HEK293 (cell line): ENCODE results near the gene JOSD2.

Experiments
- GLIS2 ChIP-seq: fragments of 450-650 bp; formaldehyde crosslinking; IDR thresholded peaks from 2 replicates; pipeline ENCODE4 v1.5.1; 2016; ENCODE audit warnings: missing biosample characterization, missing genetic modification characterization
- KLF16 ChIP-seq: fragments of 450-650 bp; formaldehyde crosslinking; IDR thresholded peaks from 2 replicates; pipeline ENCODE4 v1.5.1; 2017; ENCODE audit warnings: missing biosample characterization, missing genetic modification characterization
- KLF8 ChIP-seq: fragments of 450-650 bp; formaldehyde crosslinking; IDR thresholded peaks from 2 replicates; pipeline ENCODE4 v1.5.1; 2016; ENCODE audit warnings: missing biosample characterization, missing genetic modification characterization
- OVOL3 ChIP-seq: fragments of 450-650 bp; formaldehyde crosslinking; IDR thresholded peaks from 2 replicates; pipeline ENCODE4 v1.5.1; 2016; ENCODE audit warnings: missing biosample characterization, missing genetic modification characterization
- PRDM1 ChIP-seq: fragments of 450-650 bp; formaldehyde crosslinking; IDR thresholded peaks from 2 replicates; pipeline ENCODE4; 2016; ENCODE audit warnings: missing biosample characterization, missing genetic modification characterization
- SCRT1 ChIP-seq: fragments of 450-650 bp; formaldehyde crosslinking; IDR thresholded peaks from 2 replicates; pipeline ENCODE4 v1.5.1; 2016; ENCODE audit warnings: missing biosample characterization, missing genetic modification characterization, borderline replicate concordance
- SETDB1 ChIP-seq: IDR thresholded peaks from one replicate; pipeline ENCODE4 v1.6.1; 2017; ENCODE audit warnings: mild to moderate bottlenecking, low read length, moderate library complexity, mixed read lengths; ENCODE audit not compliant: insufficient read length
- SP3 ChIP-seq: fragments of 450-650 bp; formaldehyde crosslinking; IDR thresholded peaks from 2 replicates; pipeline ENCODE4 v1.5.1; 2016; ENCODE audit warnings: missing biosample characterization, missing genetic modification characterization
- ZBTB1 ChIP-seq: fragments of 450-650 bp; formaldehyde crosslinking; IDR thresholded peaks from 2 replicates; pipeline ENCODE4 v1.5.1; 2016; ENCODE audit warnings: missing biosample characterization, missing genetic modification characterization
- ZBTB21 ChIP-seq: fragments of 450-650 bp; formaldehyde crosslinking; IDR thresholded peaks from 2 replicates; pipeline ENCODE4 v1.5.1; 2017; ENCODE audit warnings: missing biosample characterization, missing genetic modification characterization
- ZBTB26 ChIP-seq: fragments of 450-650 bp; formaldehyde crosslinking; optimal IDR thresholded peaks from 2 replicates; pipeline ENCODE3; 2016; ENCODE audit warnings: missing biosample characterization, mild to moderate bottlenecking, missing genetic modification characterization
- ZFHX2 ChIP-seq: fragments of 450-650 bp; formaldehyde crosslinking; conservative IDR thresholded peaks from 2 replicates; pipeline ENCODE4 v1.5.1; 2016; ENCODE audit warnings: missing biosample characterization, missing genetic modification characterization
- ZNF140 ChIP-seq: fragments of 450-650 bp; formaldehyde crosslinking; IDR thresholded peaks from 2 replicates; pipeline ENCODE4 v1.5.1; 2016; ENCODE audit warnings: missing biosample characterization, missing genetic modification characterization
- ZNF223 ChIP-seq: fragments of 450-650 bp; formaldehyde crosslinking; IDR thresholded peaks from 2 replicates; pipeline ENCODE4 v1.5.1; 2016; ENCODE audit warnings: missing biosample characterization, missing genetic modification characterization
- ZNF24 ChIP-seq: fragments of 450-650 bp; formaldehyde crosslinking; IDR thresholded peaks from 2 replicates; pipeline ENCODE4 v1.5.1; 2016; ENCODE audit warnings: missing biosample characterization, missing genetic modification characterization
- ZNF292 ChIP-seq: fragments of 450-650 bp; formaldehyde crosslinking; IDR thresholded peaks from 2 replicates; pipeline ENCODE4 v1.5.1; 2016; ENCODE audit warnings: low read depth, missing biosample characterization, missing genetic modification characterization, borderline replicate concordance
- ZNF48 ChIP-seq: fragments of 450-650 bp; formaldehyde crosslinking; IDR thresholded peaks from 2 replicates; pipeline ENCODE4 v1.5.1; 2016; ENCODE audit warnings: missing biosample characterization, missing genetic modification characterization
- ZNF571 ChIP-seq: fragments of 450-650 bp; formaldehyde crosslinking; IDR thresholded peaks from 2 replicates; pipeline ENCODE4 v1.5.0; 2017; ENCODE audit warnings: missing biosample characterization, missing genetic modification characterization
- ZNF585B ChIP-seq: fragments of 450-650 bp; formaldehyde crosslinking; IDR thresholded peaks from 2 replicates; pipeline ENCODE4 v1.5.1; 2016; ENCODE audit warnings: missing biosample characterization, missing genetic modification characterization
- ZNF600 ChIP-seq: fragments of 450-650 bp; formaldehyde crosslinking; IDR thresholded peaks from 2 replicates; pipeline ENCODE4 v1.5.1; 2016; ENCODE audit warnings: missing biosample characterization, missing genetic modification characterization
- ZNF623 ChIP-seq: fragments of 450-650 bp; formaldehyde crosslinking; IDR thresholded peaks from 2 replicates; pipeline ENCODE4 v1.5.1; 2016; ENCODE audit warnings: missing biosample characterization, missing genetic modification characterization
- ZNF747 ChIP-seq: fragments of 450-650 bp; formaldehyde crosslinking; IDR thresholded peaks from 2 replicates; pipeline ENCODE4 v1.5.1; 2016; ENCODE audit warnings: missing biosample characterization, missing genetic modification characterization
- ZNF76 ChIP-seq: fragments of 450-650 bp; formaldehyde crosslinking; IDR thresholded peaks from 2 replicates; pipeline ENCODE4; 2016; ENCODE audit warnings: low read depth, missing biosample characterization, missing genetic modification characterization, borderline replicate concordance
- ZNF768 ChIP-seq: fragments of 450-650 bp; formaldehyde crosslinking; IDR thresholded peaks from 2 replicates; pipeline ENCODE4 v1.5.1; 2018; ENCODE audit warnings: missing biosample characterization, mild to moderate bottlenecking, missing genetic modification characterization
- ZSCAN16 ChIP-seq: fragments of 450-650 bp; formaldehyde crosslinking; IDR thresholded peaks from 2 replicates; pipeline ENCODE4 v1.5.1; 2016; ENCODE audit warnings: missing biosample characterization, missing genetic modification characterization
- ZSCAN30 ChIP-seq: fragments of 450-650 bp; IDR thresholded peaks from 2 replicates; pipeline ENCODE4 v1.5.1; 2018; ENCODE audit warnings: missing biosample characterization, mild to moderate bottlenecking, missing genetic modification characterization, moderate library complexity
- TF ChIP-seq, protein P1 (sequence below): fragments of 450-650 bp; formaldehyde crosslinking; IDR thresholded peaks from 2 replicates; pipeline ENCODE4 v1.5.1; 2016; ENCODE audit warnings: missing biosample characterization, missing genetic modification characterization, borderline replicate concordance
- TF ChIP-seq, protein P2 (sequence below): fragments of 450-650 bp; formaldehyde crosslinking; IDR thresholded peaks from 2 replicates; pipeline ENCODE4 v1.5.1; 2016; ENCODE audit warnings: missing biosample characterization, missing genetic modification characterization
- TF ChIP-seq, protein P3 (sequence below): fragments of 450-650 bp; formaldehyde crosslinking; IDR thresholded peaks from 2 replicates; pipeline ENCODE4 v1.5.1; 2016; ENCODE audit warnings: missing biosample characterization, missing genetic modification characterization

JOSD2 gene

DNA sequence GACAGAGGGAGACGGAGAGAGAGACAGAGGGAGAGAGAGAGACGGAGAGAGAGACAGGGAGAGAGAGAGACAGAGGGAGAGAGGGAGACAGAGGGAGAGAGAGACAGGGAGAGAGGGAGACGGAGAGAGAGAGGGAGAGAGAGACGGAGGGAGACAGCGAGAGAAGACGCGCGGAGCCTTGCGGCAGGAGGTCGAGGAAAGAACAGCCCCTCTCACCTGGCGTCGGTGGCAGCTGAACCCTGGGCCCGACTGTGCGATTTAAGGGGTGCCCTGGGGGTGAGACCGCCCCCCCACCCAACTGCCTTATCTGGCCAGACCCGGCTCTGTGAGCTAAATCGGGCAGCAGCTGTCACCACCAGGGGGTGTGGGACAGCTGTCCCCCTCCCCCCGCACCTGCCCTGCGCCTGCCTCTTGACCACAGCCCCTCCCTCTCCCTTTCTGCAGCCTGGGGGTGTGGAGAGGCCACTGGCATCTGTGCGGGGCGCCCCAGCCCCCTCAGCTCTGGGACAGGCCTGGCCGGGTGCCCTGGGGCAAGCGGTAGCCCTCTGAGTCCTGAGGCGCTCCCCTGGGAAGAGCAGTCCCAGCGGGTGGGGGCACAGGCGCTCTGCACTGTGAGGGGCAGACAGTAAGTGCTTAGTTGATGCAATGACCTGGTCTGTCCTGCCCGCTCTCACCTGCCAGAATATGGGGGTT lies 10.8 kb downstream of the JOSD2 start (continued):
- peak; percentile 65 for TF ChIP-seq GLIS2 (tag by site-specific recombination)
- no peak for TF ChIP-seq ZNF48 (tag by site-specific recombination)
- no peak for TF ChIP-seq ZNF623 (tag by site-specific recombination)
- TF ChIP-seq, protein P1, sequence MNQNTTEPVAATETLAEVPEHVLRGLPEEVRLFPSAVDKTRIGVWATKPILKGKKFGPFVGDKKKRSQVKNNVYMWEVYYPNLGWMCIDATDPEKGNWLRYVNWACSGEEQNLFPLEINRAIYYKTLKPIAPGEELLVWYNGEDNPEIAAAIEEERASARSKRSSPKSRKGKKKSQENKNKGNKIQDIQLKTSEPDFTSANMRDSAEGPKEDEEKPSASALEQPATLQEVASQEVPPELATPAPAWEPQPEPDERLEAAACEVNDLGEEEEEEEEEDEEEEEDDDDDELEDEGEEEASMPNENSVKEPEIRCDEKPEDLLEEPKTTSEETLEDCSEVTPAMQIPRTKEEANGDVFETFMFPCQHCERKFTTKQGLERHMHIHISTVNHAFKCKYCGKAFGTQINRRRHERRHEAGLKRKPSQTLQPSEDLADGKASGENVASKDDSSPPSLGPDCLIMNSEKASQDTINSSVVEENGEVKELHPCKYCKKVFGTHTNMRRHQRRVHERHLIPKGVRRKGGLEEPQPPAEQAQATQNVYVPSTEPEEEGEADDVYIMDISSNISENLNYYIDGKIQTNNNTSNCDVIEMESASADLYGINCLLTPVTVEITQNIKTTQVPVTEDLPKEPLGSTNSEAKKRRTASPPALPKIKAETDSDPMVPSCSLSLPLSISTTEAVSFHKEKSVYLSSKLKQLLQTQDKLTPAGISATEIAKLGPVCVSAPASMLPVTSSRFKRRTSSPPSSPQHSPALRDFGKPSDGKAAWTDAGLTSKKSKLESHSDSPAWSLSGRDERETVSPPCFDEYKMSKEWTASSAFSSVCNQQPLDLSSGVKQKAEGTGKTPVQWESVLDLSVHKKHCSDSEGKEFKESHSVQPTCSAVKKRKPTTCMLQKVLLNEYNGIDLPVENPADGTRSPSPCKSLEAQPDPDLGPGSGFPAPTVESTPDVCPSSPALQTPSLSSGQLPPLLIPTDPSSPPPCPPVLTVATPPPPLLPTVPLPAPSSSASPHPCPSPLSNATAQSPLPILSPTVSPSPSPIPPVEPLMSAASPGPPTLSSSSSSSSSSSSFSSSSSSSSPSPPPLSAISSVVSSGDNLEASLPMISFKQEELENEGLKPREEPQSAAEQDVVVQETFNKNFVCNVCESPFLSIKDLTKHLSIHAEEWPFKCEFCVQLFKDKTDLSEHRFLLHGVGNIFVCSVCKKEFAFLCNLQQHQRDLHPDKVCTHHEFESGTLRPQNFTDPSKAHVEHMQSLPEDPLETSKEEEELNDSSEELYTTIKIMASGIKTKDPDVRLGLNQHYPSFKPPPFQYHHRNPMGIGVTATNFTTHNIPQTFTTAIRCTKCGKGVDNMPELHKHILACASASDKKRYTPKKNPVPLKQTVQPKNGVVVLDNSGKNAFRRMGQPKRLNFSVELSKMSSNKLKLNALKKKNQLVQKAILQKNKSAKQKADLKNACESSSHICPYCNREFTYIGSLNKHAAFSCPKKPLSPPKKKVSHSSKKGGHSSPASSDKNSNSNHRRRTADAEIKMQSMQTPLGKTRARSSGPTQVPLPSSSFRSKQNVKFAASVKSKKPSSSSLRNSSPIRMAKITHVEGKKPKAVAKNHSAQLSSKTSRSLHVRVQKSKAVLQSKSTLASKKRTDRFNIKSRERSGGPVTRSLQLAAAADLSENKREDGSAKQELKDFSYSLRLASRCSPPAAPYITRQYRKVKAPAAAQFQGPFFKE (tag by site-specific recombination), result no peak
- TF ChIP-seq ZNF585B (tag by site-specific recombination), result no peak
- TF ChIP-seq ZNF747 (tag by site-specific recombination), result no peak
- TF ChIP-seq OVOL3, result no peak
- 0 out of 2 replicates have a peak, but pooled peaks have one; percentile 12 for TF ChIP-seq KLF8 (tag by site-specific recombination)
- TF ChIP-seq ZNF223 (tag by site-specific recombination), result no peak
- no peak for TF ChIP-seq ZBTB21
- no peak for TF ChIP-seq ZNF24 (tag by site-specific recombination)
- TF ChIP-seq ZNF571, result no peak
- TF ChIP-seq SCRT1 (tag by site-specific recombination), result no peak
- no peak for TF ChIP-seq ZSCAN30 (tag by site-specific recombination)
- no peak for TF ChIP-seq ZBTB1 (tag by site-specific recombination)
- TF ChIP-seq ZNF76 (tag by site-specific recombination), result no peak
- peak; percentile 28; the same call in 1 of the 2 replicates for TF ChIP-seq ZFHX2 (tag by site-specific recombination)
- TF ChIP-seq SP3 (tag by site-specific recombination), result no peak
- 0 out of 2 replicates have a peak, but pooled peaks have one; percentile 5 for TF ChIP-seq PRDM1
- no peak for TF ChIP-seq ZNF140 (tag by site-specific recombination)
- no peak for TF ChIP-seq ZNF292
- TF ChIP-seq ZBTB26 (tag by site-specific recombination), result no peak
- TF ChIP-seq ZNF600, result no peak
- TF ChIP-seq, protein P2, sequence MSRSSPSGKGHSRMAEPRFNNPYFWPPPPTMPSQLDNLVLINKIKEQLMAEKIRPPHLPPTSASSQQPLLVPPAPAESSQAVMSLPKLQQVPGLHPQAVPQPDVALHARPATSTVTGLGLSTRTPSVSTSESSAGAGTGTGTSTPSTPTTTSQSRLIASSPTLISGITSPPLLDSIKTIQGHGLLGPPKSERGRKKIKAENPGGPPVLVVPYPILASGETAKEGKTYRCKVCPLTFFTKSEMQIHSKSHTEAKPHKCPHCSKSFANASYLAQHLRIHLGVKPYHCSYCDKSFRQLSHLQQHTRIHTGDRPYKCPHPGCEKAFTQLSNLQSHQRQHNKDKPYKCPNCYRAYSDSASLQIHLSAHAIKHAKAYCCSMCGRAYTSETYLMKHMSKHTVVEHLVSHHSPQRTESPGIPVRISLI (tag by site-specific recombination), result no peak
- TF ChIP-seq KLF16, result no peak
- TF ChIP-seq ZSCAN16 (tag by site-specific recombination), result no peak
- TF ChIP-seq ZNF768 (tag by site-specific recombination), result no peak
- no peak for TF ChIP-seq SETDB1
- TF ChIP-seq, protein P3, sequence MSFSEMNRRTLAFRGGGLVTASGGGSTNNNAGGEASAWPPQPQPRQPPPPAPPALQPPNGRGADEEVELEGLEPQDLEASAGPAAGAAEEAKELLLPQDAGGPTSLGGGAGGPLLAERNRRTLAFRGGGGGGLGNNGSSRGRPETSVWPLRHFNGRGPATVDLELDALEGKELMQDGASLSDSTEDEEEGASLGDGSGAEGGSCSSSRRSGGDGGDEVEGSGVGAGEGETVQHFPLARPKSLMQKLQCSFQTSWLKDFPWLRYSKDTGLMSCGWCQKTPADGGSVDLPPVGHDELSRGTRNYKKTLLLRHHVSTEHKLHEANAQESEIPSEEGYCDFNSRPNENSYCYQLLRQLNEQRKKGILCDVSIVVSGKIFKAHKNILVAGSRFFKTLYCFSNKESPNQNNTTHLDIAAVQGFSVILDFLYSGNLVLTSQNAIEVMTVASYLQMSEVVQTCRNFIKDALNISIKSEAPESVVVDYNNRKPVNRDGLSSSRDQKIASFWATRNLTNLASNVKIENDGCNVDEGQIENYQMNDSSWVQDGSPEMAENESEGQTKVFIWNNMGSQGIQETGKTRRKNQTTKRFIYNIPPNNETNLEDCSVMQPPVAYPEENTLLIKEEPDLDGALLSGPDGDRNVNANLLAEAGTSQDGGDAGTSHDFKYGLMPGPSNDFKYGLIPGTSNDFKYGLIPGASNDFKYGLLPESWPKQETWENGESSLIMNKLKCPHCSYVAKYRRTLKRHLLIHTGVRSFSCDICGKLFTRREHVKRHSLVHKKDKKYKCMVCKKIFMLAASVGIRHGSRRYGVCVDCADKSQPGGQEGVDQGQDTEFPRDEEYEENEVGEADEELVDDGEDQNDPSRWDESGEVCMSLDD (tag by site-specific recombination), result peak; percentile 69
